HG03439 (cell line): ENCODE results near the gene RPL36A.

Experiments used
- ATAC-seq: cut with Tn5 transposase; IDR thresholded peaks from one replicate; pipeline ENCODE4 v1.9.1; 2021; ENCODE audit warnings: mild to moderate bottlenecking, moderate library complexity; ENCODE audit not compliant: unreplicated experiment

The RPL36A gene

DNA sequence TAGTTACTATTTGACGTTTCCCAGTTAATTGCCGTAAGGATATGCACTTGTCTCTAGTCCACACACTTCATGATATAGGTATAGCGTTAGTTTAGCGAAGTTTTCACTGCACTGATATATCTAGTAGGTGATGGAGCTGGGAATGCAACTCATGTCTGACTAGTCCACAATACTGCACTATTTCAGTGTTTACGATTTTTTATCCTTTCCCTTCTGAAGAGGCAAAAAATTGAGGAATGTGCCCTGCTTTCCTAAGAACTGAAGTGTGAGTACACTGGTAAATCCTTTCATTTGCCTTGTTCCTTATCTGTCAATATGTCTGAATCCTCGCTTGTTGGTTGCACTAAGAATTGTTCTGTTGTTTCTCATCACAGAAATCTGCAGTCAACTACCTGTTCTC, 1.0 kb downstream of the RPL36A start:
- no peak for ATAC-seq

DNA sequence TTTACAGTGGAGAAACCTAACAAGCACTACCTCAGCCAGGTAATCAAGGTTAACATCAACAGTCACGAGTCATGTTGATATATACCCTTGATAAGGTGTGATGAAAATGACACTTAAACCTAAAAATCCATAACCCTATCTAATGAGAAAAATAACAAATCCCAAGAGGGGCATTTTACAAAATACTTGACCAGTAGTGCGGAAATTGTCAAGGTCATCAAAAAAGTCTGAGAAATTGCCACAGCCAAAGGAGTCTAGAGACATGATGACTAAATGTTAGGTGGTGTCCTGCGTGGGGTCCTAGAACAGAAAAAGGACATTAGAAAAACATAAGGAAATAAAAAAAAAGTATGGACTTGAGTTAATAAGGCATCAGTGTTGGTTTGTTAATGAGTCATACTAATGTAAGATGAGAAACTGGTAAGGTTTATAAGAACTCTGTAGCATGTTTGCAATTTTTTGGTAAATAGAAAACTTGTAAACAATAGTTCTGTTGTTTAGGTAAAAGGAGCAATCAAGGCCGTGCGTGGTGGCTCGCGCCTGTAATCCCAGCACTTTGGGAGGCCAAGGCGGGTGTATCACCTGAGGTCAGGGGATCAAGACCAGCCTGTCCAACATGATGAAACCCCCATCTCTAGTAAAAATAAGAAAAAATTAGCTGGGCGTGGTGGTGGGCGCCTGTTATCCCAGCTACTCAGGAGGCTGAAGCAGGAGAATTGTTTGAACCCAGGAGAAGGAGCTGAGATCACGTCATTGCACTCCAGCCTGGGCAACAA, 2.9 kb downstream of the RPL36A start:
- no peak for ATAC-seq

DNA sequence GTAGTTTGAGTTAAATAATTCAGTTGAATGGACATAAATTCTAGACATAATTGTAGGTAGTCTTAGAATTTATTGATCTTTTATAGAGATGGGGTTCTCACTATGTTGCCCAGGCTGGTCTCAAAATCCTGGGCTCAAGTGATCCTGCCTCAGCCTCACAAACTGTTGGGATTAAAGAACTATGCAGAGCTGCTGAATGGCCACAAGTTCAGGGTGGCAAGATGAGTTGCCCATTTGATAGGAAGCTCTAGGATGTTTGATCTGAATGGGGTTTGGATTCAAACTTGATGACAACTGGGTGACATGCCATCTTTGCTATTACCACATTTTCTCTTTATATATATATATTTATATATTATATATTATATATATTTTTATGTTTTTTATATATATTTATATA, 3.6 kb downstream of the RPL36A start:
- ATAC-seq = no peak

DNA sequence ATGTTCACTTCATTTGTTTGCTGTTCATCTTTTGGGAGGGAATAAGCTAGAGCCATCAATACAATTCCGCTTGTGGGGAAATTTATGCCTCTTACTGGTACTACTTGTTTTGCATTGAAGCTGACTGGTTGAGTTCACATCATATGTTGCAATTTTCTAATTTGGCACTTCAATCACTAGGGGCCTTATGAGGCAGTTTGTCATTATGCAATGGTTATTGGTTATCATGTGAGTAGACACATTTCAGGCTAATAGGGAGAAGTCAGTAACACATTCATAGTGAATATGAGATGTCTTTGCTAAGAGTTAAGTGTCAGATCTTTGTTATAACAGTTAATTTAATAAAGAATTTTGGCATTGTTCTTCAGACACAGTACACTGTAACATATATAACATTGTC, 5.0 kb downstream of the RPL36A start:
- ATAC-seq = no peak

DNA sequence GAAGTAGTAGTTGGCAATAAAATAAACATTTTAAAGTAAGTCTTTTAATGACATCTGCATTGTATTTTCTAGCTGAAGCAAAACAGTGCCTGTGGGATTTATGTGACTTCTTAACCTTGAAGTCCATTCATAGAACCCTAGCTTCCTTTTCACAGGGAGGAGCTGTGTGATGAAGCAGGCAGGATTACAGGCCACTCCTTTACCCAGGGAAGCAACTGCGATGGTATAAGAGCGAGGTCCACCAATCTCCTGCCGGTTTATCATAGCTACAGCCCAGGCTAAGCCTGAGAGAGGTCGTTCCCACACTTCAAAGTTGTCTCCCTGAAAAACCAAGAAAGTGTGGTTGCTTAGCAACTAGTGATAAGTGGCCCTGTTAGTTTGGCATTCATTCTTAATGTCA, 7.0 kb downstream of the RPL36A start:
- ATAC-seq = no peak

DNA sequence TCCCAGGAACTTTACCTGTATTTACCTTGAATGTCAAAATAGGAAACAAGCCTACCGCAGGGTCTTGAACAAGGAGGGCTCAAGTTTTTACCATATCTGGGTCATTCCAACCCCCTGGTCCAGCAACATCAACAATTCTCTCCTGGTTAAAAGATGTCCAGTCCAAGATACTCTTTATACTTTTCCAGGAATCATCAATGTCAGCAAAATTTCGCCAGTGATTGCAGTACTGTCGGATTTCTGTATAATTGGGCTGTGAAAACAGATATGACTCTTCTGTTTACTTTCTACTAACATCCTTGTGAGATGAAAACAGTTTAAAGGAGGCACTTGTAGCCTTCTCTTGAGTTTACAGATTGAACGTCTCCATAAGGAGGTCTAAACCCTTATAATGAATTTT, 7.9 kb downstream of the RPL36A start:
- ATAC-seq = no peak

DNA sequence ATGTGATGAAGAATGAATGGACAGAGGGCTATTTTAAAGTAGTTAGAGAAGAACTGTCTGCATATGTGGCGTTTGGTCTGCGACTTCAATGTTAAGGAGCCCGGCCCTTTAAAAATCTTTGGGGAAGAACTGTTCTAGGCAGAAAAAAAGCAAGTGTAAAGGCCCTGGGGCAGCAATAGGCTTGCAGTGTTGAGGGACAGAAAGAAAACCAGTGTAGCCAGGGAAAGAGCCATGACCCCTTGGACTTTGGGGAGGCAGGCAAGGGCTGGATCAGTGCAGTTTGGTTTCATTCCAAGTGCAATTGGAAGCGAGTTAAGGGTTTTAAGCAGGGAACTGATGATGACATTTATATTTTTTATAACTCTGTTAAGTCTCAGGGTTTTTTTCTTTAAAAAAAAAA, 9.0 kb downstream of the RPL36A start:
- ATAC-seq = no peak

DNA sequence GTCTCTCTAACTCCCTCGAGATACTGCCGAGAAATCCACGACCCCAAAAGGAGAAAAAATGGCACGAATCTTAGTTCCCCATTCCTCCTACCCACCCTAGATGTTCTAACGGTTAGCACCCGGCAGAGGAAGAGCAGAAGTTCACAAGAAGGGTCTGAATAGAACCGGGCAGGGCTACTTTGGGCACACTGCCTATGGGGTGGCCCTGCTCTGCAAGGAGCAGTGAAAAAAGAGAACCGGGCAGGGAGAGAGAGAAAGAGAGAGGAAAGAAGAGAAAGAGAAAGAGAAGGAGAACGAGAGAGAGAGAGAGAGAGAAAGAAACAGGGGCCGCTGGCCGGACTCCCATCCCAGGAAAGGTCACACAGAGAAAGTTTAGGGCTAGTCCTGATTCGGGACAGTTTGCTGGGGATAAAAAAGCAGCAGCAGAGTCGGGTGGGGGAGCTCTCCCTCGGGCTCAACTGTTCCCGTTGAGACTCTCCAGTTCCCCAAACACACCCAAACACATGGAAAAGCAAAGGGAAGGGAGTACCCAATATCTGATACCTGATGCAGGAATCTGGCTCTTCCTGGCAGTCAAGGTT, 16.4 kb downstream of the RPL36A start:
- peak; percentile 1 for ATAC-seq

DNA sequence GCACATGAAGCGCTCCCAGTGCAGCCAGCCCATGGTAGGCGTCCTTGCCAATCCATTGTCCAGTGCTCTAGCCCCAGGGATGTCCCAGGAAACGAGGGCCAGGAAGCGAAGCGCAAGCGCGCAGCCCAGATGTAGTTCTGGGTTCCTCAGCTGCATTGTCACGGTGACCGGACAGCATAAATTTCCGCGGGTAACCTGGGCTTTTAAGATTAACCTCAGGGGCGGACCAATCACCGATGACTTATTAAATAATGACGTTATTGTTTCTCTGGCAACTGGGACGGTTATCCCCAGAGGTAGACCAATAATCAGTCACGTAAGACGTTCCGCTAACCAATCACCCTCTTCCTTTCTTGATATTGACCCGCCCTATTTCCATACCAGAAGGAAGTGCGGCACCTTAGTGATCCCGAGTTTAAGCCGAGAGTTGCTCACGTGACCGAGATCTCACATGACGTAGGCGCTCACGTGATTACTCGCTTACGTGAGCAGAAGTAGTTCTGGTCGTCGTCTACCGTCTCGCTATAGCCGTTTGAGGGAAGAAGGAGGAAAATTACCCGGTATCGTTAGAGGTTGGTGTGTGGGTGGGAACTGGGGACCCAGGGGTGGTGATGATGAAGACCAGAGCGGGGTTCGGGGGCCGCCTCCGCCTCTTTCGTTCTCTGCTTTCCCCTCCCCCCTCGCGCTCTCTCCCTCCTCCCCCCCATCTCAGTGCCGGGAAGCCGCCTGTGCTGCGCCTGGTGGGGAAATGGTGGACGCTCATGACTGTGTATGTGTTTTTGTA, 17.1 kb downstream of the RPL36A start, which contains the start of the genes GLA and HNRNPH2:
TSS of gene GLA (minus strand) at position 178 of the 784 bp plus-strand sequence. CDS start at position 156, 22 bp downstream.
TSS of gene HNRNPH2 (plus strand) at position 475 of the 784 bp plus-strand sequence. CDS start 3,767 bp downstream, outside the sequence.
- ATAC-seq = peak; percentile 95

DNA sequence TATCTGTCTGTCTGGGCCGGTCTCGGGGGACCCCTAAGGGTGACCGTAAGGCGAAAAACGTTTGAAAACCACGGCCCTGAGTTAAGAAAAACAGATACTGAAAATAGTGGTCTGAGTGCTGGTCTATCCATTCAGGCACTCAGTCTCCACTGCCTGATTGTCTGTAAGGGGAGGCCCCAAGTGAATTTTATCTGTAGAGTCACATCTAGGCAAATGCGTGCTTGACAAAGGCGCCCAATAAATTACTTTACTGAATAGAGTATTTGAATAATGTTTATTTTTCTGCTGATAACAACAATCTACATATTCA, 17.7 kb downstream of the RPL36A start:
- peak; percentile 26 for ATAC-seq

DNA sequence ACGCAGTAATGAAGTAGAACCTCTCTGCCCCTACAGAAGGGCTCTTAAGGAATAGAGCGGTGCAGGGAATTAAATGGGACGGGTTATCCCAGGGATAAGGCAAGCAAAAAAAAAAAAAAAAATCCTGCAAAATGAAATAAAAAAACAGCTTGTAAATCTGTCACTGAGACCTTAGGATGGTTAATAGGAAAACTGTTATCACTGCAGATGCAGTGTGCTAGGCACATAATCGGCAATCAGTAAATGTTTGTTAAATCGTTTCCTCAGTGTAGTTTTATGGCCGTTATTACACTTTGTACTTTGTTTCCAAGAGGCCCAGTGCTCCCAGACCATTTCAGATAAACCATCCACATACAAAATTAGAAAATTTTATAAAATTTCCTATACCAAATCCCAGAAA, 18.2 kb downstream of the RPL36A start:
- ATAC-seq = no peak

DNA sequence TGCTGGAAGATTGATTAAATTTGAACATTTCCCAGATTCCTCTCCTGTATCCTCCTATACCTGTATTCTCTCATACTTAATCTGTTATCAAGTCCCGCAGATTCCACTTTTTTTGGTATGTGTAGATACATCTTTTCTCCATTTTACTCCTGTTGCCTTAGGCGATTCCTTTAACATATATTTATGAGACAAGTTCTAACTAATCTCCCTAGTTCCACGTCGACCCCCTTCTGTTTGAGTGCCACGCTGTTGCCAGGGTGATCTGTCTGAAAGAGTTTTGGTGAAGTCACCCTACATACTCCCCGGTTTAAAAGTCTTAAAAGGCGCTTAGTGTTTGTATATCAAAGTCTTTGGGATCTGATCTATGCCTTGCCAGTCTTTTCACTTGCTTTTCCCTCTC, 19.6 kb downstream of the RPL36A start:
- ATAC-seq = no peak

DNA sequence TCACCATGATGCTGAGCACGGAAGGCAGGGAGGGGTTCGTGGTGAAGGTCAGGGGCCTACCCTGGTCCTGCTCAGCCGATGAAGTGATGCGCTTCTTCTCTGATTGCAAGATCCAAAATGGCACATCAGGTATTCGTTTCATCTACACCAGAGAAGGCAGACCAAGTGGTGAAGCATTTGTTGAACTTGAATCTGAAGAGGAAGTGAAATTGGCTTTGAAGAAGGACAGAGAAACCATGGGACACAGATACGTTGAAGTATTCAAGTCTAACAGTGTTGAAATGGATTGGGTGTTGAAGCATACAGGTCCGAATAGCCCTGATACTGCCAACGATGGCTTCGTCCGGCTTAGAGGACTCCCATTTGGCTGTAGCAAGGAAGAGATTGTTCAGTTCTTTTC, 21.2 kb downstream of the RPL36A start:
- ATAC-seq = no peak

DNA sequence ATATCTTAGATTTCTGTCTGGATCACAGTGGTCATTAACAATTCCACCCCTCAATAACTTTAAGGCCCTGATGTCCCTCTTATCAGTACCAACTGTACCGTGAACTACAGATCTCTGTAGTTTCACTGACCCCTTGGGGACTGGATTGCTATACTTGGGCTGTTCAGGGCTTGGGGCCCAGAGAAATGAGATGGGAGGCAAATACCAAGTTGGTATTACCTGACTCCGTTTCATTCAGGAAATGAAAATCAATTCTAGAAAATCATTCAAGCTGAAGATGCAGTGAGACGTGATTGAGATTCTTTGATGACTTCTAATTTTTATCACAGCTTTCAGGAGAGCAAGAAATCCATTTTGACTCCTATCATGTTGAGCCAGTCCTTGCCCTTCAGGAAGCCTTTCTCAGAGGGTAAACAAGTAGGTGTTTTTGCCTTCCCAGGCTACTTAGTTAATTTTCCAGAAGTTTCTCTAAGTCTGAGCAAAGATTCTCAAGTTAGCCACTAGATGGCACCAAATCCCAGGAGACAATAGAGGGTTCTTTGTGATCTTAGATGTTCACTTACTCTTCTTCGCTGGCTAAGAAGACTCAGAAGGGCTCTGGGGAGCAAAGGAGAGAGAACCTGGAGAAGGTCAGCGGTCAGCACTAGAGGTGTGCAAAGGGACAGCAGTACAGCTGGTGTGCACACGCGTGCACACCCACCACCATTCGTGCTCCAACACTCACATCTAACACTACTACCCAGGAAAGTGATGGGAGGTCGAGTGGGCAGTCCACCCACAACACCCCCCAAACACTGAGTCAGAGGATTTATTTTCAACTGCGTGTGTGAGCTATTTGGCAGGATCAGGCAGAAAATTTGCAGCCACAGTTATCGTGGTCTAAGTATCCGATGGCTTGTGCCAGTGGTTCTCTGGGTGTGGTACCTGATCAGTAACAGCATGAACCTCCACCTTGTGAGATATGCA, 24.7 kb downstream of the RPL36A start:
- ATAC-seq = peak; percentile 72

DNA sequence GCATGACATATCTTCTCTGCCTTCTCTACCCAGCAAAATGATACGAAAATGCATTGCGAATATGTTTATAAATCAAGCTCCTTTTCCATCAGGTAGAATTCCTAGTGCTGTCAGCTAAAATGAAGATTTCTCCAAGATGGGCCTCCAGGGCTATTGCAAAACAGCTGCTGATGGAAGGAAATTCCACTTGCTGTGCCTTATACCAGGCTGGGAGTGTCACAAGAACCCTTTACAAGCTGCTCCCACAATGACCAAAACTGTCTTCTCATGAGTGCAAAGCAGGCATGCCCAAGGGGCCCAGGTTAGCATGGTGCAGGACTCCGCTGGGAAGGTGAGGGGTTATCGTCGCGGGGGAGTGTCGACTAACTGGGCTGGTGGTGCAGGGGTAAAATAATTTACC, 25.9 kb downstream of the RPL36A start:
- no peak for ATAC-seq

DNA sequence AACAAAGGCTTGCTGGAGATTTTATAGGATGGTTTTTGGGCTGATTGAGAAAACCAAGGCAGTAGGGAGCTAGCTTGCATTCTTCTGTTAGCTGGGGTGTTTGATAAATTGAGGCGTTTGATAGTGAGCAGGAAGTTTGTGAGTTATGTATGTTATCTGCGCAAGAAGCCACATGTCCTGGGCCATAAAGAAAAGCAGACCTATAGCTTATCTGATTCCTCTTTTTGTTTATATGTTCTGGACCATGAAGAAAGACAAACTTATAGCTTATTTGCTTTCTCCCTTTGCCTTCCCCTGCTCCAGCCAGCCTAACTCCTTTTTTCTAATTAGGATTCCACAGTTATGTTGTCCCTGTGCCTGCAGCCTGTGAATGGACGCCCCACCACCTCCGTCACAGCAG, 26.4 kb downstream of the RPL36A start:
- no peak for ATAC-seq

DNA sequence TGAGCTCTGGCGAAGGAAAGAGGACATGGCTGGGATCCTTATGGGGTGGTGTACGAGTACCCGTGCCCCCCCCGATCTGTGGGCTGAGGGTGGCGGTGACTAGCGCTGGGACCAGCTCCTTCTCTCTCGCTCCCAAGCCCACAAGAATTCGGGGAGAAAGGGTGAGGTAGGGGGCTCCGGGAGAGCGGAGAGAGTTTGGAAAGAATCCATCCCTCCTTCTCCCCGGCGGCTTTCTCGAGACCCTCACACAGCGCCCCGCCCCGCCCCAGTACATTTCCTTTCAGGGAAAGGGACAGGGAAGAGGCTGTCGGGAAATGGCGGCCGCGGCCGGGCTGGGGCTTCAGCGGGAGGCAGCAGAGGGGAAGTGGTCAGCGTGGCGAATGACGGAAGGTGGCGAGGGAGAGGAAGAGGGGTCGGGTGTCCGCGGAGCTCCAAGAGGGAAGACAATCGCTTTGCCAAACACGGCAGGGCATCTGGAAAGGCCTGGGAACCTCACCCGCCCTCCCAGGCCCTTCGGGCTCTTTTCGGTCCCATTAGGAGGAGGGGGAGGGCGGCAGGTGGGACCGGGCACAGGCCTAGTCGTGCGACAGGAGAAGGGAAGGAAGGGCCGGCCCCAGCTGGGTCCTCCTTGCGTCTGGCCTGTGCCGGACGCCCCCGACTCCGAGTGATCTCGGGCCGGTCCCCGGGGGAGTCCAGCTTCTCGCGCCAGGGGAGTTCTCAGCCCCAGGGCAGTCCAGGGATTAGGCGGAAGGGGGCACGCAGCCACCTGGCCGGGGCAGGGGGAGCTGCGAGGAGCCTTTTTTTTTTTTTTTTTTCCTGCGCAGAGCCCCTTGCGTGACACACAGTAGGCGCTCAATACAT, 27.4 kb downstream of the RPL36A start:
- no peak for ATAC-seq

DNA sequence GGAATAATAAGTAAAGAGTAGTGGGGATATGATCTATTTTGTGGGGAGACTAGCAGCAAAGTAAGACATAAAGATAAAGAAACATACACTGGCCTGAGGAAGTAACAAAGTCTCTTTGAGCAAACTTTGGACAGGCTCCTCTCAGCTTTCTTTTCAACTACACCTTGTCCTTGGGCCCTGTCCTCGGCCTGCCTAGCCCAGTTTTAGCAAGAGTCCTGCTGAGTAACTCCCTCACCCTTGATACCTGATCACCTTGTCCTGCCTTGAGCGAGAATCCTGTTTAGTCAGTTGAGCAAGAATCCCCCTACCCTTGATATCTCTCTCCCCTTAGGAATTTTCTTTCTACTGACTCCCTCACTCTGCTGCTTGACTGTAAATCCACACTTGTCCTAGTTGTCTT, 28.7 kb downstream of the RPL36A start:
- no peak for ATAC-seq

DNA sequence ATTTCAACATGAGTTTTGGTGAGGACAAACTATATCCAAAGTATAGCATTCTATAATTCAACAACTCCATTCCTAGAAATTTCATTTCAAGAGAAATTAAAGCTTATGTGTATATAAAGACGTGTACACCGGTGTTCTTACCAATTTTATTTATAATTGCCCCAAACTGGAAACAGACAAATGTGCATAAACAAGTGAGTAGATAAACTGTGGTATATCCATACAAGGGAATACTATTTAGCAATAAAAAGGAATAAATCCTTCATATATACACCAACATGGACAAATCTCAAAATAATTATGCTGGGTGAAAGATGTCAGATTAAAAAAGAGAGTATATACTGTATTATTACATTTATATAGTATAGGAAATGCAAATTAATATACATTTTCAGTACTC, 37.1 kb downstream of the RPL36A start:
- ATAC-seq = no peak

DNA sequence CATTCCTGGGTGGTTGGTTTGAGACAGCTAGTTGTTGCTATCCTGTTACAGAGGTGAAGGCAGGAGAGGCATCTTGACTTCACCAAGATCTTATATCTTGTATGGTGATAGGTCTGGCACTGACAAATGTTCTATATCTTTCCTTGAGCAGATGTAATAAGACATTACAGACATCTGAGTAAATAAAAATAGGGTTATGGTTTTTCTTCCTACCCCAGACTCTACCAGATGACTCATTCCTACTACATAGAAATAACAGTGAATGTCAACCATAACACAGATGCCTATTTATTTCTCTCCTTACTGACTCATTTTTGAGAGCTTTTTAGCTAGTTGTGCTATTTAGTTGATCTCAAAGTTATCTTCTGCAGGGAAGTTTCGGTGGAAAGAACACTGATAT, 39.1 kb downstream of the RPL36A start:
- ATAC-seq = no peak
